Superior temporal gyrus (tissue), 1 donor: Measurements from ENCODE around the gene NACC1.
"Not testable (repeated sequence)": the region's sequence is repeated elsewhere in the genome, so short reads cannot be mapped to it uniquely, and the experiment has no call there.

ENCODE experiments used
- DNase-seq: peaks from one replicate; pipeline ENCODE4 v3.0.0-alpha.2; 2016; ENCODE audit errors: extremely low spot score

Gene NACC1

DNA sequence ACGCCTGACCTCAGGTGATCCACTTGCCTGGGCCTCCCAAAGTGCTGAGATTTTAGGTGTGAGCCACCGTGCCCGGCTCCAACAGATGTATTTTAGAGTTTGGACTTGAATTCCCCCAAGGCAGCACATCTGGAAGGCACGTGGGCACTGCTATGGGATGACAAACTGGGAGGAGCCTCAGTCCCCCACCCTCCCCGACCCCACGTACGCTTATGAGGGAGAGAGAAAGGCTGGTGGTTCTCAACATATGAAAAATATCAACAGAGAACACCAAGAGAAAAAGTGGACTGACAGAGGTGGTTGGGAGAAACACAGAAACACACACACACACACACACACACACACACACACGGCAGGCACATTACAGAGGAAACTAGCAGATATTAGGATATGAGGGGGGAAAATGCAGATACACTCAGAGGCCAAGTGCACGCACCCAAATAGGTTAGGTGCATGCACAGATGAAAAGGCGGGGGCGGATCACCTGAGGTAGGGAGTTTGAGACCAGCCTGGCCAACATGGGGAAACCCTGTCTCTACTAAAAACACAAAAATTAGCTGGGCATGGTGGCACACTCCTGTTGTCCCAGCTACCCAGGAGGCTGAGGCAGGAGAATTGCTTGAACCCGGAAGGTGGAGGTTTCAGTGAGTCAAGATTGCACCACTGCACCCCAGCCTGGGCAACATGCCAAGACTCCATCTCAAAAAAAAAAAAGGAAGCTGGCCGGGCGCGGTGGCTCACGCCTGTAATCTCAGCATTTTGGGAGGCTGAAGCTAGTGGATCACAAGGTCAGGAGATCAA lies 28.9 kb downstream of the NACC1 start:
- no peak for DNase-seq

DNA sequence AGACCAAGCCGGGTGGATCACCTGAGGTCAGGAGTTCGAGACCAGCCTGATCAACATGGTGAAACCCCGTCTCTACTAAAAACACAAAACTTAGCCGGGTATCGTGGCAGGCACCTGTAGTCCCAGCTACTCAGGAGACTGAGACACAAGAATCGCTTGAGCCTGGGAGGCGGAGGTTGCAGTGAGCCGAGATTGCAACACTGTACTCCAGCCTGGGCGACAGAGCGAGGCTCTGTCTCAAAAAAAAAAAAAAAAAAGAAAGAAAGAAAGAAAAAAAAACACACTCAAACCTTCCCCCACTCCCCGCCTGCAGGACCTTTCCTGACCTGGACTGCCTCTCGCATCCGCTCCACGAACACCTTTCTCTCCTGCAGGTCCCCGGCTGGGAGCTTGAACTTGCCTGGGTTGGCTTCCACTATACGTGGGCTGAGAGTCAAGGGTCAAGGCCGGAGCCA lies 31.1 kb downstream of the NACC1 start:
- DNase-seq, result not testable (repeated sequence)

DNA sequence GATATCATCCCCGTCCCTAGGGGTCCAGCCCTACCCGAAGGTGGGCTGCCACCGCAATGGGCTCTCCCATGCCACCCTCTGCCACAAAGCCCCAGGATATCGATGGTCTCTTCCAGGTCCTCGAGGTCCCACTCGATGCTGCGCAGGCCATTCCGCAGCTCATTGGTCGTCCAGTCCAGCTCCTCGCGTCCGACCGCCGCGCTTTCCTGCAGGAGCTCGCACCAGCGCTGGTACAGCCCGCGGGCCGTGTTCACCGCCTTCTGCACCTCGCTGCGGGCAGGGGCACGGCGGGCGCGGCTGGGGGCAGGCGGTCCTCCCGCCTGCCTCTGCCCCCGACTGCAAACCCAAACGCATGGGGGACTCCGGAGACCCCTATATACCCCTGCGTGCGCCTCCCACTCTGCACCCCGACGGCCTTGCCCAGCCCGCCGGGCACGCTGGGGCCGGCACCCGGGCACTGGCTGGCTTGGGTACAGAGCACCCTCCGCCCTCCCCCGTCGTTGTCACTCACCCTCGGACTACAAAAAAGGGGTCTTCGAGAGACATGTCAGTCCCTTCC lies 31.6 kb downstream of the NACC1 start:
- DNase-seq, result no peak

DNA sequence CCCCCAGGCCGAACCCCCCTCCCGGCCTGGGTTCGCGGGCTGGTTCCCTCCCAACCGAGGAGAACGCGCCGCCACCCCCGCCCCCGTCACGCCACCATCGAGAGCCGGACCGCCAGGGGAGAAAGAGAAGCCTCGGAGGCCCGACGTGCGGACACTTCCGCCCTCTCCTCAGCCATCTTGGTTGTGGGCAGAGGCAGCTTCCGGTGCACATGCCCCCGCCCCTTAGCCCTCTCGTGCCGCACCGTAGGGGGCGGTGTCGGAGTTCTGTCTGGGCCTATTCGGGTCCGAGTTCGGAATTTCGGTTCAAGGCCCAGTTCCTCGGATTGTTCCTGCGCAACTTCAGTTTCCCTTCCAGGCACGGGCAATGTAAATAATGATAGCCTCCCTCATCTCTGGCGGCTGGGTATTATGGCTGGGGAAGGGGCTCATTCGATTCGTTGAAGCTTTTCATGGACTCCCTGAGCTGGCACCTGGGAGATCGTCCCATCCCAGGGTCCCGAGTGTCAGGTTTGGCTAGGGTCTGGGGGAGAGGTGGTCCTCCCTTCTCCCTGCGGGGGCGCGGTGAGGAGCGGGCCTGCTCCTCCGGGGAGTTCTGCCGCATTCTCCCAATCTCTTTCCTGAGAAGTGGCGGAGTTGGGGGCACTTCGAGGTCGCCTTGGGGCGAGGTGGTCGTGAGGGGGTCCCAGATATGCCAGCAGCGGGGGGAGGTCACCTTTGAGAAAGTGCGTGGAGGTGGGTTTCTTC lies 32.3 kb downstream of the NACC1 start, which contains the start of the genes IER2 and STX10:
Gene IER2 (plus strand): TSS at position 225 of the 744 bp plus-strand sequence. CDS start 2,776 bp downstream, outside the sequence.
Gene STX10 (minus strand): TSS at position 189 of the 744 bp plus-strand sequence. CDS start 202 bp downstream, outside the sequence.
- peak; percentile 97 for DNase-seq

DNA sequence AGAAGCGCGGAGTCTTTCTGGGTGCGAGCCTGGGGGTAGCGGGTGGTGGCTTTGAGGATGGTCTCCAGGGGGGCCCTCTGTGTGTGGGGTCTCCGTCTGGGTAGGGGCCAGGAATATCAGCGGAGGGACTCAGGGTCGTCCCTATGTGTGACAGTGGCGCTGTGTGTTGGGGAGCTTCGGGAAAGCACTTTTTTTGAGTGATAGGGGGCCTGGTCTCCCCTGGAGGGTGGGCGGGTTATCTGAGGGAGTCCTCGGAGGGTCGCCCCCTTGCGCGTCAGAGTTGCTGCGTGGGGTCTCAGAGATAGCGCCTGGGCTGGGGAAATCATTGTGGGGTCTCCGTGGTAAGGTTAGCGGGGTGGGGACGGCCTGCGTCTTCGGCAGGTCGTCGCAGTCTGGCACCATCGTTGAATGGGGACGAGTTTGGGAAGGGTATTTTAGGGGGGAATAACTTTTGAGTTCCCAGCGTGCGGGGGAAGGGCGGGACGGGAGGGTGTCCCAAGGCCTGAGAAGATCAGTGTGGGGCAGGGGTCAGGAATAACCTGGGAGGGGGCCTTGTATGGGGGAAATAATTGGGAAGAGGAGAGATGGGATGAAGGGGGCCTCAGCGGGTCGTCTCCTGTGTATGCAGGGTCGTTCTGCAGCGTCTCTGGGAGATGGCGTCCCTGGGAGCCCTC lies 33.0 kb downstream of the NACC1 start:
- DNase-seq, result no peak

DNA sequence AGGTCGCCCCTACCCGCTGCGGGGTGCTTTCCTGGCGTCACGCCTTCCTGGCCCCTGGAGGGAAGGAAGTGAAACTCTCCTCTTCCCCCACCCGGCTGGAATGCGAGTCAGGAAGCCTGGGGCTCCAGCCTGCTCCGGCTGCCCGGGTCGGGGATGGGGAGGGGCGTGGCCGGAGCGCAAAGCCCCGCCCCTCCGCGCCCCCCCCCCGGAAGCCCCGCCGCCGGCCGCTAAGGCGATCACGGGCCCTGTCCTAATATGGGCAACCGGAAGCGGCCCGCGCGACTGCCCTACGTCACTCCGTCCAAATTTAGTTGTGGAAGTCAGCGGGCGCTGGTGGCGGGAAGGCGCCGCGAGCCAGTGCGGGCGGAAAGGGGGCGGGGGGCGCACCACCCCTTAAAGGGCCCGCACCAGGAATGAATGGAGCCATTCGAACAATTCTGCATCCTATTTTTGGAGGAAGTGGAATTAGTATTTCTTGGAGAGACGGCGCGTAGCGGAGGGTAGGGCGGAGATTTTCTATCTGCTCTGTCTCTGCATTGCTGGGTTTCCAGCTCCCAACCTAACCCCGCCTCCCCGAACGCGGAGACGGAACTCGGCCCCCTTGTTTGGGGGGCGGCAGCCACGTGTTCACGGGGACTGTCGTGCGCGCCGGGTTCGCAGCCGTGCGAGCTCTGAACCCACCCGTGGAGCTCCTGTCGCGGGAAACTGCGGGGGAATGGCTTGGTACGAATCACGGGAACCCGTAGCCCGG lies 33.7 kb downstream of the NACC1 start:
- DNase-seq, result peak; percentile 98

DNA sequence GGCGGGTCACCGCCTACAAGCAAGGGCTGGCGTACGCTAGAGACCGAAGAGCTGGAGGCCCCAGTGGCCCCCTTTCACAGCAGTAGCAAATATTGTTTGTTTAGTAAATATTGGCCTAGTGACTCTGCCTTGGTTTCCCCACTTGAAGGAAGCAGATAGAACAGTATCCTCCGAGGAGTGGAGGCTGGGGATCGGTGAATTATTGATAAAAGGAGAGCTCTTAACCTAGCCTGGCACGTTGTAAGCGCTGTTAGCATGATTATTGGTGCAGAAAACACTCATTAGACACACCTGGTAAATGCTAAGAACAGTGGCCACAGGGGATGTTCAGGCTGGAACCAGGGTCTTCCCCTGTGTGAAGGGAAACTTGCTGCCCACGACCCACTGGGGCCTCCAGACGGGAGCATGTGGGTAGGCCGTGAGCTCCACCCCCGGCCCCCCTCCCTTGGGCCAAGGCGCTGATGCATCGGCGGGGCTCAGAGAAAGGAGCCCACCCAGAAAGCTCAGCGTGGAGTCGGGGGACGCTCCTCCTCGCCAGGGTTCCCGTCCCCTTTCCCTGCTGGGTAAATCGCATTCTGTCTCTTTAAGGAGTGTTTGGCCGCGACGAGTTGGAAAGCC lies 34.4 kb downstream of the NACC1 start:
- peak; percentile 66 for DNase-seq

DNA sequence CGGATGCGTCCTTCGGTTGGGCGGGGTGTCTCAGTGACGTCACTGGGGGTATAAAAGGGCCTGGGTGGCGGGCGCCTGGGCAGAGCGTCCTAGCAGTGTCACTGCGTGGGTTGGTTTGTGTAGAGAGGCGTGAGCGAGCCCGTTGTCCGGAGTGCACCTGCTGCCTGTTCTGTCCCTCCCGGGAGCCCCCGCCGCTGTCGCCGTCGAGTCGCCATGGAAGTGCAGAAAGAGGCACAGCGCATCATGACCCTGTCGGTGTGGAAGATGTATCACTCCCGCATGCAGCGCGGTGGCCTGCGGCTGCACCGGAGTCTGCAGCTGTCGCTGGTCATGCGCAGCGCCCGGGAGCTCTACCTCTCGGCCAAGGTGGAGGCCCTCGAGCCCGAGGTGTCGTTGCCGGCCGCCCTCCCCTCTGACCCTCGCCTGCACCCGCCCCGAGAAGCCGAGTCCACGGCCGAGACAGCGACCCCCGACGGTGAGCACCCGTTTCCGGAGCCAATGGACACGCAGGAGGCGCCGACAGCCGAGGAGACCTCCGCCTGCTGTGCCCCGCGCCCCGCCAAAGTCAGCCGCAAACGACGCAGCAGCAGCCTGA lies 35.0 kb downstream of the NACC1 start:
- DNase-seq, result peak; percentile 98

DNA sequence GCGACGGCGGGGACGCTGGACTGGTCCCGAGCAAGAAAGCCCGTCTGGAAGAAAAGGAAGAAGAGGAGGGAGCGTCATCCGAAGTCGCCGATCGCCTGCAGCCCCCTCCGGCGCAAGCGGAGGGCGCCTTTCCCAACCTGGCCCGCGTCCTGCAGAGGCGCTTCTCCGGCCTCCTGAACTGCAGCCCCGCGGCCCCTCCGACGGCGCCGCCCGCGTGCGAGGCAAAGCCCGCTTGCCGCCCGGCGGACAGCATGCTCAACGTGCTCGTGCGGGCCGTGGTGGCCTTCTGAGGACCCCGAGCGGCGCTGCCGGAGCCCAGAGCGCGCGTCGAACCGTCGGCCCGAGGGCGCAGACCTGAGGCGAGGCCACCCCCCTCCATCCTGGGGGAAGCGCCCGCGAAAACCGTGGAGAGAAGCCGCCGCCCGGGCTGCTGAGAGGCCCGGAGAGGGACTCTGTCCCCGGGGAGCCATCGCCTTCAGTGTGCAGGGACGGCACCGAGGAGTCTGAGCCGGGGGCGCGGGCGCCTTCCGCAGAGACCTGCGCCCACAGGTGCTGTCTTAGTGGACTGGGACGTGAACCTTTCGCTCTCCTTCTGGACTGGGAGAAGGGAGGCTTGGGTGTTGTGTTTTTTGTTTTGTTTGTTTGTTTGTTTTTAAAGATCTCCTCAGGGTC lies 35.6 kb downstream of the NACC1 start:
- no peak for DNase-seq

DNA sequence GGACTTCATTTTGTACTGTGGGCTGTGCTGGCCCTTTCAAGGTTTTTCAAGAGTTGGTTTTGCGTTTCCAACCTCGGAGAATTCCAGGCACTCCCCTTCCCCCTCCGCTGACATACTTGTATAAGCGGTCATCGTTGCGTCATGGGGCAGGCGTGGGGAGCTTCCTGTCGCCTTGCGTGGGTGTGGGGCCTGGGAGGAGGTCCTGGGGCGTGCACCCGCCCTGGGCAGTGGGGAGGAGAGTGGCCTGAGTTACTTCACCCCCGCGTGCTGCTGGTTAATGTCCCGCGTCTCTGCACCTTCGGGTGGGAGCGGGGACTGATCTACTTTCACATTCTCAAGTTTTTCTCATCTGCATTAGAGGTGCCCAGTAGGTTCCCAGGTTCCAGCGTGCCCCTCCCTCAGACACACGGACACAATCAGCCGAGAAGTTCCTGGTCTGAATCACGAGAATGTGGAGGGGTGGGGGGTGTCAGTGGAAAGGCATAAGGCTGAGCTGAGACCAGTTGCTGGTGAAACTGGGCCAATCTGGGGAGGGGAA lies 36.2 kb downstream of the NACC1 start:
- DNase-seq, result no peak

DNA sequence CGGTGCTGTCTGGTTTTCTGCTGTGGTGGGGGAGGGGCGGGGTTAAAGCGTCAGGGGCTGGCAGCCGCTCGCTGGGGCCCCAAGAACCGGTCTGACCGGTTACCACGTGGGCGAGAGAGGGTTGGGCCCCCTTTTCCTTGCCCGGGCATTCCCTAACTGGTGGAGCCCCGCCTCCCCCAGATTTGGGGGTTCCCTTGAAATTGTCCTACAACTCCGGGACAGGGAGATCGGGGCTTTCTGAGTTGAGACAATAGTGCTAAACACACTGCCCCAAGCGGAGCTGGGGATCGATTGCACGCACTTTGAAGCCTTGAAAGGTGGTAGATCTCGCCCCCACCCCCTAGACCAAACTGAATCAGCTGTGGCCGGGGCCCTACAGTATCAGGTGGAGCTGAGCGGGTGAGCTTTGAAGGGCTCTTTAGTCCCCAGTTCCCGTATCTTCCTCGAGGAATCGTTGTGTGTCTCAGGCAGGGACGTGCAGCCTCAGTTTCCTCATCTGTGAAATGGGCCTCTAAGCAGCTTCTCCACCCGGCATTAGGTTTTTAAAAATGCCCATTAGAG lies 36.9 kb downstream of the NACC1 start:
- no peak for DNase-seq

DNA sequence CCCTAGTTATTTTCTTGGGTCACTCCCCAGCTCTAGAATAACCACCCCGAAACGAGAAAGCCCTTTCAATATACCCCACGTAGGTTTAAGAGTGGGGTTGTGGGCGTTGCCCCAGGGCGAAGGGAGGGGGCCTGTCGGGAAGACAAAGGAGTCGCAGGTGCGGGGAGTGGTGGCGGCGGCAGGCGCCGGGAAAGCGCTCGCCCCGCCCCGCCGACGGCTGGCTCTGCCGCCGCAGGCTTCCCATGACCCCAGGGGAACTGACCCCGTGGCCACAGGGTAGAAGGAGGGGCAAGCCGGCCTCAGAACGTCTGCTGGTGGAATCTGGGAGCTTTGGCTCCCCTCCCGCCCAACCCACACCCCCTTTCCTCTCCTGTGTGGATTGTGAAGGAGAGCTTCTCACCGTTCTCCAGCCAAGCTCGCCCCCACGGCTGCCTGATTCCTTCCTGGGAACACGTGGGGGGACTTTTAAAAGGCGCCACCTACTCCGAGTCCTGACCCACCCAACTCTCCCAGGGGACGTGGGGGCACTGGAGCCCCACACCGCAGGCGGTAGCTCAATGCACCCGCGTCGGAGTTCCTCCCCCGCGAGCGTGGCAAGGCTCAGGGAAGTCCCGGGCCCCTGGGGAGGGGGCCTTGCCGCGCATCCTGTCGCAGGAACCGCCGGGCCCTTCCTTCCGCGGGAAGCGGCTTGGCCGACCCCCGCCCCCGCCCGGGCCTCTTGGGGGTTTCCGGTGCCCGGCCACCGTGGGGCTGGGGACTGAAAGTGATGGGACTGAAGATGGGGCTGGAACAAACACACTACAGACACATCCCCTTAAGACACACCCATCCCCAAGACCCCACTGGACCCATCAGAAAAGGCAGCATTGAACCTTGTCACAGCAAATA lies 37.7 kb downstream of the NACC1 start:
- DNase-seq, result no peak

DNA sequence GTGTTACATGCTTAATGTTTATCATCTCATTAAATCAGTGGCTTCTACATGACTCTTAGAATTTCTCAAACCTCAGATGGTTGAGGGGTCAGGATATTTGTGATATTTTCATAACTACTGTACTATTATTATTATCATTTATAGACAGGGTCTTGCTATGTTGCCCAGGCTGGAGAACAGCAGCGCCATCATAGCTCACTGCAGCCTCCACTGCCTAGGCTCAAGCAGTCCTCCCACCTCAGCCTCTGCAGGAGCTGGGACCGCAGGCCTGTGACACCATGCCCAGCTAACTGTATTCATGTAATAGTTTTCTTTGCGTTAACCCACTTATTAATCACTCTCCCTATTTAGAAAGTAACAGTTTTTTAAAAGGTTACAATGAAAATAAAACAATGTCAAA lies 41.6 kb downstream of the NACC1 start:
- no peak for DNase-seq

DNA sequence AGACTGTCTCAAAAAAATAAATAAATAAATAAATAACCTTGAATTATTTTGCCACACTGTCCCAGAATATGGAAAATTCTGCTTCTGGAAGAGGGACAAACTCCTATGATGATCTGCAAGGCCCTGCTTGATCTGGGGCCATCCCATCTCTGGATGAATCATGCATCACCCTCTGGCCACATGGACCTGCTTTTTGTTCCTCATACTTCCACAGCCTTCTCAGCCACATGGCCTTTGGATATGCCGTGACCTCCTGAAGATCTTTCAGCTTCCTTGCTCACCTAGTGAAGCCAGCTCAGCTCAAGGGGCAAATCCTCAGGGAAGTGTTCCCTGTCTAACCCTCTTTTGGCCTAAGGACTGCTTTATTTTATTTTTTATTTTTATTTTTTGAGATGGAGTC lies 42.5 kb downstream of the NACC1 start:
- DNase-seq, result no peak

DNA sequence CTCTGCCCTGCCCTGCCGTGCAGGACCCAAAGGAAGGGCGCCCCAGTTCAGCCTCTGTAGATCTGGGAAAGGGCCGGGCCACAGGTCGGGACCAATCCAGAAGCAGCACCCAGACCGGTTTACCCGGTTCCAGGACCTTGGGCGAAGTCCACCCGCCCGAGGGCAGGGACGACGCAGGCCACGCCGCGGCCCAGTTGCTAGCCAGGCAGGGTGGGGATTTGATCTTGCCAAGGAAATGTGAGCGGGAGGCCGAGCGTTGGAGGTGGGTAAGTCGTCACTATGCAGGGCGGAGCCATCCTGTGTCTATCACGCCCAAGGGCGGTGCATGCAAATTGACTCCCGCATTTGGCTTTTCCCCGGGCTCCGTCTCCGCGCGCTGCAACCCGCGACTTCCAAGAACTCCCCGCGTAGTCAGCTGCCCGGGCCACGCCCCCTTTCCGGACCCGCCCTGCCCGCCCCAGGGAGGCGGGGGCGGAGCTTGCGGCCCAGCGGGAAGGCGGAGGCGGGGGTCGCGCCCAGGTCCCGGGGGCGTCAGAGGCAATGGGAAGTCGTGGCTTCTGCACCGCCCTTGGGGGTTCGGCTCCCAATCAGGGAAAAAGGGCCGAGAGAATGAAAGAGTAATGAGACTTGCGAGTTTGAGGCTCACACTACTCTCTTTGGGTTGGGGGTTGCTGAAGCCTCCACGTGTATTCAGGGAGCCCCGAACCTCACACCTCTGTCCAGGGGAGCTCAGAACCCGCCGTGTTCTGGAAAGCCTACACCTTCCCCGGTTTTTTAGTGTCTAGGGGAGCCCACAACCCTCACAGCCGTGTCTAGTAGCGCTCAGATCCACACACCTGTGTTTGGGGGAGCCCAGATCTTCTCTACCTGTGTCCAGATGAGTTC lies 44.9 kb downstream of the NACC1 start:
- peak; percentile 87 for DNase-seq

DNA sequence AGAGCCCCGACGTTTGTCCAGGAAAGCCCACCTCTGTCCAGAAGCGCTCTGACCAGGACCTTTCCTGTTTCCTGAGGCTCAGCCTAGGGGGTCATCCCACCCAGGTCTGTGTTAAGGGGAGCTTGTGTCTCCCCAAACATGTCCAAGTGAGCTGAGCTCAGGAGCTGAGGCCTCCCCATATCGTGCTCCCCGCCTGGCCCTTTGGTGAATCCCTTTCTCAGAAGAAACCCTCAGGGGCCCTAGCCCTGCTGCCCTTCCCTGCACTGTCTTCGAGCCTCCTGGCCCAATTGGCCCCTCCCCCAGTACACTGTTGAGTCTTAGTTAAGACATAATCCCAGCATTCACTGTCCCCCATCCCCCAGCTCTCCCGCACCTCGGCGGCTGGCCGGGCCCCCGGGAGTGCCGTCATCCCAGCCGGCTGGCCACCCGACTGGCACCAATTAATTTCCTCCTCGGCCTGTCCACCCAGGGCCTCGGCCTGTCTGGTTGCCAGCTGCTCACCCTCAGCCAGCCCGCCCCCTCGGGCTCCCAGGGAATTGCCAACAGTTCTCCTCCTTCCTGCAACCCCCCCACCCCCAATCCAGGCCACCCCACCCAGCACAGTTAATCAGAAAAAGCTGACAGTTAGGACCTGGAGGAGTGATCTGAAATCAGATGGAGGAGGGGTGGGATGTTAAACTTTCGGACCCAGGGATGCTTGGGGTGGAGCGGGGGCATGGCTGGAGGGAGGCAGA lies 45.7 kb downstream of the NACC1 start:
- no peak for DNase-seq
